Neural crest cell (in vitro differentiated cells): ENCODE results near the gene CEP295NL. TPM values are rescaled to one million over a fixed set of nuclear protein-coding genes. Genes with fewer than 3 reads are reported as not detected.

Experiments
- DNase-seq: peaks from one replicate; pipeline ENCODE4 v3.0.0; 2021; ENCODE audit warnings: low read depth, mixed read lengths, low spot score
- H3K27ac Mint-ChIP-seq: one replicate; pipeline ENCODE4 v1.8.0; 2021; ENCODE audit warnings: mild to moderate bottlenecking, mixed read lengths; ENCODE audit not compliant: unreplicated experiment
- H3K27me3 Mint-ChIP-seq: 2 replicates; pipeline ENCODE4 v1.8.0; 2021; ENCODE audit warnings: low read depth, mild to moderate bottlenecking, mixed read lengths
- H3K36me3 Mint-ChIP-seq: 2 replicates; pipeline ENCODE4 v1.8.0; 2021; ENCODE audit warnings: low read depth, mild to moderate bottlenecking, mixed read lengths
- H3K4me1 Mint-ChIP-seq: 2 replicates; pipeline ENCODE4 v1.8.0; 2021; ENCODE audit warnings: mixed read lengths
- H3K4me3 Mint-ChIP-seq: one replicate; pipeline ENCODE4 v1.8.0; 2021; ENCODE audit warnings: mild to moderate bottlenecking, mixed read lengths
- H3K9me3 Mint-ChIP-seq: 2 replicates; pipeline ENCODE4 v1.8.0; 2021; ENCODE audit warnings: mixed read lengths
- CTCF ChIP-seq: fragments of 200-600 bp; sonication (generic); conservative IDR thresholded peaks from 2 replicates; pipeline ENCODE4 v1.5.0; 2021; ENCODE audit warnings: antibody characterized with exemption, mild to moderate bottlenecking
- total RNA-seq: library from RNA; stranded (reverse); gene quantifications from 2 replicates; pipeline ENCODE4 v1.2.1, GENCODE V29; 2021

Gene CEP295NL
- total RNA-seq, 1 donor from 2014 or later: 1.2 TPM

GRCh38 chr17:78854508-78854907 lies 48.5 kb downstream of the CEP295NL start:
- no peak overlapping the region for H3K27ac Mint-ChIP-seq
- no peaks in the 10 kb centered on the region for H3K36me3 Mint-ChIP-seq
- no peak overlapping the region for H3K4me3 Mint-ChIP-seq
- no peaks in the 10 kb centered on the region for H3K9me3 Mint-ChIP-seq
- DNase-seq: no peak
- no peak for TF ChIP-seq CTCF
- no peaks in the 10 kb centered on the region for H3K4me1 Mint-ChIP-seq
- H3K27me3 Mint-ChIP-seq: no peaks in the 10 kb centered on the region

- Mint-ChIP-seq H3K4me3 (no peak overlapping the region), H3K27me3 (no peaks in the 10 kb centered on the region), H3K36me3 (no peaks in the 10 kb centered on the region), H3K4me1 (no peaks in the 10 kb centered on the region), H3K27ac (no peak overlapping the region), H3K9me3 (no peaks in the 10 kb centered on the region)
- no peak for TF ChIP-seq CTCF
- no peak for DNase-seq
Observed at GRCh38 chr17:78853926-78854394, 49.0 kb downstream of the CEP295NL start.

GRCh38 chr17:78852709-78853121 lies 50.3 kb downstream of the CEP295NL start:
- no peaks in the 10 kb centered on the region for H3K36me3 Mint-ChIP-seq

GRCh38 chr17:78849026-78849425 lies 54.0 kb downstream of the CEP295NL start:
- no peaks in the 10 kb centered on the region for H3K27me3 Mint-ChIP-seq
- no peaks in the 10 kb centered on the region for H3K36me3 Mint-ChIP-seq
- H3K4me1 Mint-ChIP-seq: peaks cover 7% of the 10 kb centered on the region
- no peak for TF ChIP-seq CTCF
- H3K4me3 Mint-ChIP-seq: no peak overlapping the region
- no peak for DNase-seq
- no peaks in the 10 kb centered on the region for H3K9me3 Mint-ChIP-seq
- no peak overlapping the region for H3K27ac Mint-ChIP-seq

More at GRCh38 chr17:78852709-78853121, 50.3 kb downstream of the CEP295NL start:
- Mint-ChIP-seq H3K27me3 (no peaks in the 10 kb centered on the region), H3K9me3 (no peaks in the 10 kb centered on the region), H3K27ac (no peak overlapping the region), H3K4me3 (no peak overlapping the region), H3K4me1 (no peaks in the 10 kb centered on the region)
- no peak for TF ChIP-seq CTCF
- DNase-seq: no peak

- no peak for DNase-seq
- Mint-ChIP-seq H3K36me3 (no peaks in the 10 kb centered on the region), H3K4me3 (peak overlapping the region; percentile 32), H3K27me3 (no peaks in the 10 kb centered on the region), H3K9me3 (no peaks in the 10 kb centered on the region), H3K27ac (no peak overlapping the region), H3K4me1 (peaks cover 10% of the 10 kb centered on the region)
- no peak for TF ChIP-seq CTCF
Observed at GRCh38 chr17:78847052-78847451, 55.9 kb downstream of the CEP295NL start.
